Brain pericyte (primary cell): ENCODE results near the gene SIRPB2.
"Not testable (repeated sequence)": the region's sequence is repeated elsewhere in the genome, so short reads cannot be mapped to it uniquely, and the experiment has no call there.

Experiments
- DNase-seq: peaks from one replicate; pipeline ENCODE4 v3.0.0-alpha.2; 2012; ENCODE audit warnings: low read depth, low spot score

SIRPB2 gene

DNA sequence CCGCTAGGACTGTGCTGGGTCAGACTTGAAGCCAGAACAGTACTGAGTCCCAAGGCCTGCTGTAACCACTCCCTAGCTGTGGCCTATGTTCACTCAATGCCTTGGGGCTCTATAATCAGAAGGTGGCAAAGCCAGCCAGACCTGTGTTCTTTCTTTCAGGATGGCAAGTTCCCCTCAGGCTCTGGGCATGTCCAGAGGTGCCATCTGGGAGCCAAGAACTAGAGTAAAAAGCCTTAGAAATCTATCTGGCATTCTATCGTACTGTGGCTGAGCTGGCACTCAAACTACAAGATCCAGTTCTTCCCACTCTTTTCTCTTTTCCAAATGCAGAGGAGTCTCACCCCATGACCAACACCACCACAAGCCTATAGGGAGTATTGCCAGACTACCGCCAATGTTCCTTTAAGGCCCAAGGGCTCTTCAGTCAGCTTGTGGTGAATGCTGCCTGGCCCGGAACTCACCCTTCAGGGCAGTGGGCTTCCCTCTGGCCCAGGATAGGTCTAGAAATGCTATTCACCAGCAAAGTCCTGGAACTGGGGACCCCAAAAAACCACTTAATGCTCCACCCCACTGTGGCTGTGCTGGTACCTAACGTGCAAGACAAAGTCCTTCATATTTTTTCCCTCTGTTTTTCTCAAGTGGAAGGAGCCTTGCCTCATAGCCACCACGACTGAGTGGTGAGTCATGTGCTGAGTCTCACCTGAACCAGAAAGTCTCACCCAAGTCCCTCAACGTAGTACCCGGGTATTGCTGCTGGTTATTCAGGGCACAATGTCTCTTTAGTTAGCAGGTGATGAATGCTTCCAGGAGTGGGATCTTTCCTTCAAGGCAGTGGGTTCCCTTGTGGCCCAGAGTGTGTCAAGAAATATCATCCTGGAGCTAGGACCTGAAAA, 8.6 kb upstream of the SIRPB2 start:
- no peak for DNase-seq

DNA sequence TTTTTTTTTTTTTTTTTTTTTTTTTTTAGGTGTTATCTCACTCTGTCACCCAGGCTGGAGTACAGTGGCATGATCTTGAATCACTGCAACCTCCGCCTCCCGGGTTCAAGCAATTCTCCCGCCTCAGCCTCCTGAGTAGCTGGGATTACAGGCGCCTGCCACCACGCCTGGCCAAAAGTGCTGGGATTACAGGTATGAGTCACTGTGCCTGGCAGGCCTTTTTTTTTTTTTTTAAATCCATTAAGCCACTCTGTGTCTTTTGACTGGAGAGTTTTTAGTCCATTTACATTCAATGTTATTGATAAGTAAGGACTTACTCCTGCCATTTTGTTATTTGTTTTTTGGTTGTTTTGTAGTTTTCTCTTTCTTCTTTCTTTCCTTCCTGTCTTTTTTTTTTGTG, 6.2 kb upstream of the SIRPB2 start:
- DNase-seq = not testable (repeated sequence)

DNA sequence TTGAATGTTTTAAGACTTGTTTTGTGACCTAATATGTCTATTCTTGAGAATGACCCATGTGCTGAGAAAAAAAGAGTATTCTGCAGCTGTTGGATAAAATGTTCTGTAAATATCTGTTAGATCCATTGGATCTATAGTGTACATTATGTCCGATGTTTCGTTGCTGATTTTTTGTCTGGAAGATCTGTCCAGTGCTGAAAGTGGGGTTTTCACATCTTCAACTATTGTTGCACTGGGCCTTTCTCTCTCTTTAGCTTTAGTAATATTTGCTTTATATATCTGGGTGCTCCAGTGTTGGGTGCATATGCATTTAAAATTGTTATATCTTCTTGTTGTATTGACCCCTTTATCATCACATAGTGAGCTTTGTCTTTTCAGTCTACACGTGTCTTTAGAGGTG, 5.7 kb upstream of the SIRPB2 start:
- DNase-seq = no peak

DNA sequence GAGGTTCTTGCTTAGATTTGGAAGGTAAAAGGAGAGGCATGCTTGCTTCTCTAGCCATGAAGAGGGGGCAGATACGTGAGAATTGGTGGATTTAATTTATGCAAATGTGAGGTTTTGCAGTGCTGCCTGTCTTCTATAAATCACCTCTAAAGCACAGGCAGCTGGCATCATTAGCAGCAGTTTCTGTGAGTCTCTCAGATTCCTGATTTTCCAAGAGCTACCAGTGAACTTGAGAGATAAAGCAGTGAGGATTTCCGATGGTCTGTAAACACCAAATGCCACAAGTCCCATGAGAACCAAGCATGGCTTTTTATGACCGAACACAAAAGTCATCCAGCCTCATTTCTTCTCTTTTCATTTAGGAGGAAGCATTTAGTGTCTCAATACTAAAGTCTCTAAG, 3.2 kb upstream of the SIRPB2 start:
- DNase-seq = no peak

DNA sequence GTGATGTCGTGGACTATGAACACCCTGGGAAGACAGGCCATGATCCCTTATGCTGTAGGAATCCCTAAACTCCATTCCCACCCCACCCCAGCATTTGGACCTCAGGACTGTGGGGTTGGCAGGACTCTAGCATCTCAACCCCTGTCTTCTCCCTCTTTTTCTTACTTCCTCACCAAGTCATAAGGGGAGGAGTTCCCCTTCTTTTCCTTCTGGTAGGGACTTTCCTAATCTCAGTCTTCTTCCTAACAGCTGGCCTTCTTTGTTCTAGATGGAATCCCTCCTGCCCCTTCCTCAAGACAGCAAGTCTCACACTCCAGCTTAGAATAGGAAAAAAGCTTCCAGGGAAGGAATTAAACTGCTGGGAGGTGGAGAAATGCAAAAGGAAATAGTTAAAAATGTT, 2.3 kb upstream of the SIRPB2 start:
- DNase-seq = no peak

DNA sequence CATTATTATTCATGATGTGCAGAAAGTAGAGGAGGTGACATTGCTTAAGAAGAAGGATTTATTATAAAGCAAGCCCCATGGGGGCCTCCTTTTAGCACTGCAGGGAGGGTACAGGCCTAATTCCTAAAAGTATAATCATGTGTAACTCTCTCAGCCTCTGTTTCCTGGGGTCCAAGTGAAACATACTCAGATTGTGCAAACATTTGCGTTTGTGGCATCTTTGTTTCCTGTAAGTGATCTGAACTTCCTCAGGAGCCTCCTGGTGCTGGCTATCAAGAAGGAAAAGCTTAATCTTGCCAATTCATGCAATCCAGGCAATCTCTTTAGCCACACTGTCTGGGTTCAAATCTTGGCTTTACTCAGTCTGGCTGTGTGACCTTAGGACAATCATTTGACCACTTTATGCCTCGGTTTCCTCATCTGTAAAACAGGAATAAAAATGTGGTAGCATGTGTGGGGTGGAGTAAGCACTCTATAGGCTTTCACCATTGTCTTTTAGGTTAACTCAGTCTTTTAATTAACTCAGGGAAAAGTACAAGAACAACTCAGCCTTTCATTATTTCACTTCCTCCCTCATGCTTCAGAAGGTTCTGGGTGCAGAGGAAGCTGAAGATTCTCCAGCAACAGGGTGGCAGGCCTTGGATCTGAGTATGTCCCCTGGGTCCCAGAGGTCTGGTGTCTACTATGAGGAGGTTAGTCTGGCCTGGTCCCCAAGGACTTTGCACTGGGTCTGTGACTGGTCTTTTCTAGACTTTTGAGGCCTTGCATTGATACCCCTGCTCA, 831 bp upstream of the SIRPB2 start:
- no peak for DNase-seq

DNA sequence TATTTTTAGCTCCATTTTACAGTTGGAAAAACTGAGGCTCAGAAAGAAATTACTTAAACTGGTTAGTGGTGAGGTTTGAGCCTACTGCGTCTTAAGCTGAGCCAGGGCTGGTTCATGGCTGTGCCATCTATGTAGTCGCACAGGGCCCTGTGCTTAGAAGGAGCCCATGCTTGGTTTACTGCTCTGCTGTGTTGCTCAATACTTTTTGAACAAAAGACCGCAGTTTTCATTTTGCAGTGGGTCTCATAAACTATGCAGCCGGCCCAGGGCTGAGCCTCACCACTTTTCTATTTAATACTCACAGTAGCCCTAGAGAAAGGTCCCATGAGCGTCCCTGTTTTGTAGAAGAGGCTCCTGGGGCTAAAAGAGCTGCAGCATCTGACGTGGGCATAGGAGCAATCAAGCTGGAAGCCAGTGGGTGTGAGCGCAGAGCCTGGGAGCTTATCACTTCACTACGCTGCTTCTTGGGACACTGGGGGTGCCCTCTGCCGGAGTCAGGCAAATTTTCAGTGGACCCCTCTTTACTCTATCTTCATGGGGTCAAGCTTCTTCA, 501 bp downstream of the SIRPB2 start:
- no peak for DNase-seq

DNA sequence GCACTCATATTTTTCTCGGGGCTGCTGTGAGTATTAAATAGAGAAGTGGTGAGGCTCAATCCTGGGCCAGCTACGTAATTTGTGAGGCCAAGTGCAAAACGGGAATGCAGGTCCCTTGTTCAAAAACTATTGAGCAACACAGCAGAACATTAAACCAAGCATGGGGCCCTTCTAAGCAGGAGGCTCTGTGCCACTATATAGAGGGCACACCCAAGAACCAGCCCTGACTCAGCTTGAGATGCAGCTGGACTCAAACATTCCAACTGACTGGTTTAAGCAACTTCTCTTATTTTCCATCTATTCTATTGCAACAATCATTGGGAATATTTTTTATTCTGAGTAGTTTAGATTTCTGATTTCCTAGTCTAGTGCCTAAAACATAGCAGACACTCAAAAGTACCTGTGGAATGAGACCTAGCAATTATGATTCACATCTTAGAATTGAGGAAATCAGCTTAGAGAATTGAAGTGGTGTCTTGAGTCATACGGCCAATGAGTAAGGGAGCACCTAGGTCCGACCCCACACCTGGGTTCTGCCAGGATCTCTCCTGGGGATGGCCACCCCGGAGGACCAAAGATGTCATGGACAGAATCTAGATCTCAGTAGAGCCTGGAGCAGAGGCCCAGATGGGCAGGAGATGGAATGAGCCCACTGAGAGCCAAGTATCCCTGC, 1.3 kb downstream of the SIRPB2 start:
- DNase-seq = no peak

DNA sequence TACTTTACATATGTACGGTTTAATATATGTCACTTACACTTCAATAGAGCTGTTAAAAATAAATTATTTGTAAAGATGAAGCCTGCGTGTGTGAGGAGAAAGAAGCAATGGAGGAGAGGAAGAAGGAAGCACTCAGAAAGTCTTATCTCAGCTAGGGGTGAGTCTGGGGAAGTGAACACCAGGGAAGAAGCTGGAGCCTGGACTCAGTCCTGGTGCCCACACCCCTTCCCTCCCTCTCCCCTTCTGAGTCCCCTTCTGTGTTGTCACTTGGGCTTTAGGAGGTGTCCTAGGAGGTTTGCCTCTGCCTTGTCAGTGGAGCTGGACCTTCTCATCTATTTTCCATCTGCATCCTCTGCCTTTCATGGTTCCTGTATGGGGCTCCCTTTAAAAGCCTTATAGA, 1.9 kb downstream of the SIRPB2 start:
- no peak for DNase-seq

DNA sequence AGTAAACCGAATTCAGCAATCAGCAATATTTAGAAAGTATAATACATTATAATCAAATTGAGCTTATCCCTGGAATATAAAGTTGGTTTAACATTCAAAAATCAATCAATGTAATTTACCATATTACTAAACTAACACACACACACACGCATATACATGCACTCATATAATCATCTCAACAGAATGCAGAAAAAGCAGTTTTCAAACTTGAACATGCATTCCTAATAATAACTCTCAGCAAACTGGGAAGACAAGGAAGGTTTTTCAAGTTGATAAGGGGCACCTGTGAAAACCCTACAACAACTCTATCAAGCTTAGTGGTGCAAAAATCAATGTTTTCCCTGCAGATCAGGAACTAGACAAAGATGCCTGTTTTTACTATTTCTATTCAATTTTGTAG, 4.7 kb downstream of the SIRPB2 start:
- DNase-seq = no peak

DNA sequence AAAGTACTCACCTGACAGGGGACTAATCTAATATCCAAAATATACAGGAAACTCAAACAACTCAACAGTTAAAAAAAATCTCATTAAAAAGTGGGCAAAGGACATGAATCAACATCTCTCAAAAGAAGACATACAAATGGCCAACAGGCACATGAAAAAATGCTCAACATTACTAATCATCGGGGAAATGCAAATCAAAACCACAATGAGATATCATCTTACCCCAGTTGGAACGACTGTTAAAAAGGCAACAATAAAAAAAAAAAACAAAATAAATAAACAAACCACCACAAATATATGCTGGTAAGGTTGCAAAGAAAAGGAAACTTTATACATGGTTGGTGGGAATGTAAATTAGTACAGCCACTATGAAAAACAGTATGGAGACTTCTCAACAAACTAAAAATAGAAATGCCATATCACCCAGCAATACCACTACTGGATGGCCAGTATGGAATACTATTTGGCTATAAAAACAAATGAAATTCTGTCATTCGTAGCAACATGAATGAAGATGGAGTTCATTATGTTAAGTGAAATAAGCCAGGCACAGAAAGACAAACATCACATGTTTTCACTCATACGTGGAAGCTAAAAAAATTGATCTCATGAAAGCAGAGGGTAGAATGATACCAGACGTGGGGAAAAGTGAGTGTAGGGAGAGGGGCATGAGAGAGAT, 6.6 kb downstream of the SIRPB2 start:
- DNase-seq = no peak

DNA sequence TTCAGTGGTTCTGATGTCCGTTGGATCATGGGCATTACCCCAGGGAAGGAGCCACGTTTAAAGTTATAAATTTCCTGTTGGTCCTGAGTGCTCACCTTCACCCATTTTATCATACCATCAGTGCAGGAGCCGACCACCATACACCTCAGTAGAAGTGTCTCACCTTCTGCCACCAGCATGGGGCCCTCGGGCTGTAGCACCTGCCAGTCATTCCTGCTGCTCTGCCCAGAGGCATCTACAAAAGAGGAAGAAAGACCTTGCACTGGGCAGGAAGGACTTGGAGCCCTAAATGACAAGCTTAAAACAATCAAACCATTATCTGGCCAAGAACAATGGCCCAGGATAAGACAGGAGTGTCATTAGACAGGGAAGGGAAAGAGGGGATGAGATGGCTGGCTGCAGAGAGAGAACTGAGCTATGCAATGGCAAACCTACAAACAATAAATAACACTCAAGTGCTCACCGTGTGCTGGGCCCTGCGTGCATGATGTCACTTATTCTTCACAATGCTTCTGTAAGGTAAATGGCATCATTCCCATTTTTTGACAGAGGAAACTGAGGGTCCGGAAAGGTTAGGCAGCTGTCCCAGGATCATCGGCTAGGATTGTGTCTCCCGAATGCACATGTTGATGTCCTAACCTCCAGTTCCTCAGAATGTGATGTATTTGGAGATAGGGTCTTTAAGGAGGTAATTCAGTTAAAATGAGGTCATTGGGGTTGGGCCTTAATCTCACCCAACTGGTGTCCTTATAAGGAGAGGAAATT, 11.2 kb downstream of the SIRPB2 start:
- no peak for DNase-seq

DNA sequence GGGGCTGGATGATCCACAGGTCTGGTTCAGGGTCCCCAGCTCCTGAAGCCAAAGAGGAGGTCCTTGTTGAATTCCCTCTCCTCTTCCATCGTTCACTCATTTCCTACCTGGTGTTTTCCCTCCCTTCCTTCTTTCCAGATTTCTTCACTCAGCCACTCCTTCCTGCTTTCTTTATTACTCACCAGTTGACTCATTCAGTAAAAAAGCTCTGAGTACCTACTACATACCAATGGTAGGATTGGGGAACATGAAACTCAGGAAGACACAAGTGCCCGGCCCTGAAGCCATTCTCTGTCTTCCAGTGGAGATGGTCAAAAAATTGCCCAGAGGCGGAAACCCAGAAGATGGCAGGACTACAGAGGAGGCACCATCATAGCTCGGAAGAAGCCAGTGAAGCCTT, 12.7 kb downstream of the SIRPB2 start:
- no peak for DNase-seq

DNA sequence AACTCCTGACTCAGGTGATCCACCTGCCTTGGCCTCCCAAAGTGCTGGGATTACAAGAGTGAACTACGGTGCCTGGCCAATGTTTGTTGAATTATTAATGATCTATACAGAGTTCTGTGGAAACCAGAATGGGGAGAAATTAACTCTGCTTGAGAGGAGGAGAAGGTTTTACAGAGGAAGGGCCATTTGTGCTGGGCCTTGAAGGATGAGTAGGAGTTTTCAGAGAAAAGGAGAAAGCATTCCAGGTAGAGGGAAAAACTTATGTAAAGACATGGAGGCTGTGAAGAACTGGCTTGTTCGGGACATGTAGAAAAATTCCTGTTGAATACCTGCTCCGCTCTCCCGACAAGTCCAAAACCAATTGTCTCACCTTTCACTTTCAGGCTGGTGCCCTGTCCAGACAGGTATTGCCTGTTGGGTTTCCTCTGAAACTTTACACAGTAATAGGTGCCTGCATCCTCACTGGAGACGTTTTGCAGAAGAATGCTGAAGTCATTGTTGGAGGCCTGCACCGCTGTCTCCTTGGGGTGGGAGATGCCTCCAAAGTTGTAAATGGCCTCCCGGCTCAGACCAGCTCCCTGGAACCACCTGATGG, 13.2 kb downstream of the SIRPB2 start:
- DNase-seq = no peak

DNA sequence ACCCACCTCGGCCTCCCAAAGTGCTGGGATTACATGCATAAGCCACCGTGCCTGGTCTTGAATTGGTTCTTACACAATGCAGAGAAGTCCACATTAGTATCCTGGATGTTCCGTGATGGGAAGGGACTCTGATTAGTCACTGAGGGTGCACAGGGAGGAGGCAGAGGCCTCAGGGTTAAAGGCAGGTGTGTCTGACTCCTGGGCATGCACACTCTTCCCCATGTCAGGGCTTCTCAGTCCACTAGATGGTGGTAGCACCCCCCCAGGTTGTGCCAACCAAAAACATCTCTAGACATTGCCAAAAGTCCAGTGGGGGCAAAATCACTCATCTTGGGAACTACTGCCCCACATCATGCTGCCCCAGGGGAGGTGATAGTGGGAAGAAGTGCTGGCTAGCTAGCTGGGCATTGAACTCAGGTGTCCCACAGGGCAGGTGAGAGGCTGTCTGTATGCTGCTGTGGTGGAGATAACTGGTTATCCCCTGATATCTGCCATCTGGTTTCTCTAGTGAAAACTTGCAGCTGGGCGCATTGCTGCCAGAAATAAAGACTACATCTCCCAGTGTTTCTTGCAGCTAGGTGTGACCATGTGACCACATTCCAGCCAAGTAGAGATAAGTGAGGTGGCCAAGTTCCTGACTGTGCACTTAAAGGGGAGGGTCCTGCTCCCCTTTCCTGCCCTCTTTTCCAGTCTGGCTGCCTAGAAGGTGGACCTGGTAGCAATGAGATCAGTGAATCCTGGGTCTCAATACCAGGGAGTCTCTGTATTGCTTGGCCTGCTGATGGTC, 16.2 kb downstream of the SIRPB2 start:
- no peak for DNase-seq

DNA sequence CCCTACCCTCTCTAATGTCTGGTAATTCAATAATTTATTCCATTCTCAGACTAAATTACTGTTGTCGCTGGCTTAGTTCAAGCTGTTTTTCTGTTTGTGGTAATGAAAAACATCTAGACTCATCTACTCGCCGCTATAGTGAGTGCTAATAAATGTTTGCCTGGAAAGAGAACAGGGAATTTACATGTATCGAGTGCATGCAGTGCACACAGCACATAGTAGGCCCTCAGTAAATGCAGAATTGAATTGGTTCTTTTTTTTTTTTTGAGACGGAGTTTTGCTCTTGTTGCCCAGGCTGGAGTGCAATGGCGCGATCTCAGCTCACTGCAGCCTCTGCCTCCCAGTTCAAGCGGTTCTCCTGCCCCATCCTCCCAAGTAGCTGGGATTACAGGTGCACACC, 16.9 kb downstream of the SIRPB2 start:
- no peak for DNase-seq

DNA sequence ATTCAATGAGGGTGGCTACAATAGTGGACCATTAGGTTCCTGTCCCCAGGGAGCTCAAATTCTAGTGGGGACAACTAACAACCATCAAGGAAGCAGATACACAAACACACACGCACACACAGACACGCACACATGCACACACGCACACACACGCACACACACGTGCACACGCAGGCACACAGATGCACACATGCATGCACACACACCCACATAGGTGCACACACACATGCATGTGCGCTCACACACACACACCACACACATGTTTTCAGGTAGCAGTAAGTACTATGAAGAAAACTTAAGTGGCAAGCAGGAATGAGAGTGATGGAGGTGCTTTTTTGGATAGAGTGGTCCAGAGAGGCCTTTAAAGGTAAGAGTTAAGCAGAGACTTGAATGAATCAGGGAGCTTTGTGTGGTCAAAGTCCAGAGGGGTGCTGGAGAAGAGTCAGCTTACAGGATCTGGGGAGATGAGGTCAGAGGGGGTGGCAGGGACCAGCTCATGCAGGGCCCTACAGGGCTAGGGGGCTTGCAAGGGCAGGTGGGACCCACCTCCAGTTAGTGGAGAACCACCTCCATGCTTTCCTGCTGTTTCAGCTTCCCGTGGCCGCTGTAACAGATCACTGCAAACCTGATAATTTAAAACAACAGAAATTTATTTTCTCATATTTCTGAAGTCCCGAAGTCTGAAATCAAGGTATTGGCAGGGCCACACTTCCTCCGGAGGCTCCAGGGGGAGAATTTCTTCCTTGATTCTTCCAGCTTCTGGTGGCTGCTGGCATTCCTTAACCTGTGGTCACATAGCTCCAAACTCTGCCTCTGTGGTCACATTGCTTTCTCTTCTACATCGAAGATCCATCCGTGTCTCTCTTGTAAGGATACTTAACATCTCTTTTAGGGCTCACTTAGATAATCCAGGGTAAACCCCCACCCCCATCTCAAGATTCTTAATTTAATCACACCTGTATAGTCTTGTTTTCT, 17.7 kb downstream of the SIRPB2 start:
- no peak for DNase-seq

DNA sequence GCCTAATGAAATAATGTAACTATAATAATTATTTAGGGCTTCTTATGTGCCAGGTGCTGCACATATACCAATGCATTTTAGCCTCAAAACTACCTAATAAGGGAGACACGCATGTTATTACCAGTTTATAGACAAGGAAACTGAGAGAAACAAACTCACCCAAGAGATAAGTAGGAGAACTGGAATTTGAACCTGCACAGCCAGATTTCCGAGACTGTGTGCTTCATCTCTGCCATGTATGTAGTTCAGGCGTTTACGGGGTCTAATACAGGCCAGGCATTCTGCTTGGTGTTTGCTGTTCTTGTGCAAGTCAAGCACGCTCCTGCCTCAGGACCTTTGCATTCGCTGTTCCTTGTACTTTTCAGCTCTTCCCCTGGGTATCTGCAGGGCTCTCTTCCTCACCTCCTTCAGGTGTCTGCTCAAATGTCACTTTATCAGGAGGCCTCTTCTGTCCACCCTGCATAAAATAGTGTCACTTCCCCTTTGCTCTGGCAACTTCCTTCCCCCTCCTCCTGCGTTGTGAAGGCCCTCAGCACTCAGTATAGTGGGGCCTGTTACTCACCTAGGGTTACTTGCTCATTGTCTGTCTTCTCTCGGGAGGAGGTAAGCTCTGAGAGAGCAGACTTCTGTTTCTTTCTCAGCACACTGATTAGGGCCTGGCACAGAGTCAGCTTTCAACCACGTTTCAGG, 18.5 kb downstream of the SIRPB2 start:
- DNase-seq = no peak
